Ovary (tissue), 3 donors: ENCODE data around the gene ADGRF1.

ENCODE experiments used
- CTCF ChIP-seq, 3 donors: fragments of 450-650 bp in 2 of 3; fragments of 200-600 bp in 1 of 3; IDR thresholded peaks; one replicate each; pipeline versions ENCODE4 v1.5.1 to v1.8.0; 2016 to 2022; ENCODE audit warnings: antibody characterized with exemption in 3 of 3, mild to moderate bottlenecking in 1 of 3
- EP300 ChIP-seq: sonication (generic); formaldehyde crosslinking; IDR thresholded peaks from one replicate; pipeline ENCODE4 v1.6.1; 2017; ENCODE audit warnings: antibody characterized with exemption
- POLR2A ChIP-seq: fragments of 450-650 bp; IDR thresholded peaks from one replicate; pipeline ENCODE4 v1.6.1; 2017; ENCODE audit warnings: antibody characterized with exemption, mild to moderate bottlenecking, moderate library complexity
- donor health status: DM: no; HTN: no; CAD: no.

- TF ChIP-seq CTCF (IDR thresholded peaks at IDR 0.05) (no peak), EP300 (no peak), POLR2A (no peak)
Observed at GRCh38 chr6:47000842-47001241, 41.3 kb downstream of the ADGRF1 start.
